GM21423 (cell line): Measurements from ENCODE around the gene NRSN1.
"Not testable (repeated sequence)": the region's sequence is repeated elsewhere in the genome, so short reads cannot be mapped to it uniquely, and the experiment has no call there.

Experiments used
- ATAC-seq: cut with Tn5 transposase; IDR thresholded peaks from one replicate; pipeline ENCODE4 v1.9.1; 2021; ENCODE audit warnings: mild to moderate bottlenecking, moderate library complexity; ENCODE audit not compliant: unreplicated experiment

Gene NRSN1

DNA sequence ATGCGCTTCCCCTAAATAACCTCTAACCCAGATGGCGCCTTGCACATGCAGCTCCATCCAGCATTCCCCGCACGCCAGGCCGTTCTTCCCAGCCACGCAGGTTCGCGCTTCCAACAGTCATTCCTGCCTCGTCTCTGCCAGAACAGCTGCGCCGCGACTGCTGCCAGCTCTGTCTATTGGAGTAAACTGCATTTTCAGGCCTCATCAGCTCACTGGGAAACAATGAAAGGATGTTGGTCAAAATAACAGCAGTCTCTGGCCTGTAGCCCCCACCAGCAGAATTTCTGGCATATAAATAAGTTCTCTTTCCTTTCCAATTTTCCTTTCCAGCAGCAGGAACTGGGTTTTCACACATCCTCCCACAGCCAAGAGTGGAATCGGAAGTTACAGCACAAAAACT is 14.6 kb downstream of the NRSN1 start:
- ATAC-seq, result no peak

DNA sequence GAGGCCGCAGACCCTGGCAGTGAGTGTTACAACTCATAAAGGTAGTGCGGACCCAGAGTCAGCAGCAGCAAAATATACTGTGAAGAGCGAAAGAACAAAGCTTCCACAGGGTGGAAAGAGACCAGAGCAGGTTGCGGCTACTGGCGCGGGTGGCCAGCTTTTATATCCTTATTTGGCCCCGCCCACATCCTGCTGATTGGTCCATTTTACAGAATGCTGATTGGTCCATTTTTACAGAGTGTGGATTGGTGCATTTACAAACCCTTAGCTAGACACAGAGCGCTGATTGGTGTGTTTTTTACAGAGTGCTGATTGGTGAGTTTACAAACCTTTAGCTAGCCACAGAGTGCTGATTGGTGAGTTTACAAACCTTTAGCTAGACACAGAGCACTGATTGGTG is 16.7 kb downstream of the NRSN1 start:
- ATAC-seq, result not testable (repeated sequence)

DNA sequence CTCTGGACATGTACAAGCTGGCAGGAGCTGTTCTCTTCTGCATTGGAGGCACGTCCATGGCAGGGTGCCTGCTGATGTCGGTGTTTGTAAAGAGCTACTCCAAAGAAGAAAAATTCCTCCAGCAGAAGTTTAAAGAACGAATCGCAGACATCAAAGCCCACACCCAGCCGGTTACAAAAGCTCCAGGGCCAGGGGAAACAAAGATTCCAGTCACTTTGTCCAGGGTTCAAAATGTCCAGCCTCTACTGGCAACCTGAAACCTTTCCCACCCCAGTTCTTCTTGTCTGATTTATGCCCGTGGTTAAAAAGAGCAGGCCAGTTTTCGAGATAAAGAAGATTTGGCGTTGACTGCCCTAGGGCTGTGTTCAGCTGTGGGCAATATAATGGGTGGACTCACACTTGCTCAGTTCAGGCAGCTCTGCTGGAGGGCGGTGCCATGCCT is 19.7 kb downstream of the NRSN1 start:
- no peak for ATAC-seq

DNA sequence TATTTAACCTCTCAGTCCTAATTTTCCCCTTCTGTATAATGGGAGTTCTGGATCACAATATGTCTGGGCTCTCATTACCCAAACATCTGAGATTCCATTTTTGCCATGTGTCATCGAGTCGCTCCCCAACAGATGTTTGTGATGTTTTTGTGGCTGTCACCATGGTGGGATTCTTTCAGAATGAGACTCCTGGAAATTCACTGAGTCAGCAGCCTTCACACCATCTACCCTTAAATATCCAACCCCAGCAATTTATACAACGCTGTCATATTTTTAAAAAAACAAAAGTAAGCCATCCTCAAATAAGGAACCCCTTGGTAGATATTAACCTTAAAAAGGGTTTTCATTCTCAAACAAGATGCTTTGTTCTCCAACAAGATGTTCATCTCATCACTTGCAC is 20.9 kb downstream of the NRSN1 start:
- ATAC-seq, result no peak

DNA sequence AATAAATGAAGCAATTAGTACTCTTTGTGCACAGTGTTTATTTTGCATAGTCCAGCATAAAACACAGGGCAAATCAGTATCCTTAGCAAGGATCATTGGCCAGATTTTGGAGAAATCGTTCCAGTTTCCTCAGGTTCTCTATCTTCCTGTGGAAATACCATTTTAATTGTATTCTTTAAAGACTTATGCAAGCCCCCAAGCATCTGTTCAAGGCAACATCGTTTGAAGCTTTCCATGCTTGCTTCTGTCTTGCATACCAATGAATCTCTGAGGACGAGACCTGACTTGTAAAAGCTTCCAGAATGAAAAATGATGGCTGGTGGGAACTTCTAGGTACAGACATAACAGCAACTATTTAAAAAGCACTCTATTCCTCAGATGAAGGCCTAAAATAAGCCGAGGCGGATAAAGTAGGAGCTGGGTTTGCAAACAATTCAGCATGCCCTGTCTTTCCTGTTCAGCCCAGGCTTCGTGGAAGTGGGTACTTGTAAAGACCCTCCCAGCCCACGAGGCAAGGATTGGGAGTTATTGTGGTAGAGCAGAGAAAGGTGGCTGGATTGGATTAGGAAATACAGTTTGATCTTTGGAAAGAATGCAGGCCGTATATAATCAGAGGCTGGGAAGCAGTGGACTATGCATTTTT is 21.6 kb downstream of the NRSN1 start:
- ATAC-seq, result no peak

DNA sequence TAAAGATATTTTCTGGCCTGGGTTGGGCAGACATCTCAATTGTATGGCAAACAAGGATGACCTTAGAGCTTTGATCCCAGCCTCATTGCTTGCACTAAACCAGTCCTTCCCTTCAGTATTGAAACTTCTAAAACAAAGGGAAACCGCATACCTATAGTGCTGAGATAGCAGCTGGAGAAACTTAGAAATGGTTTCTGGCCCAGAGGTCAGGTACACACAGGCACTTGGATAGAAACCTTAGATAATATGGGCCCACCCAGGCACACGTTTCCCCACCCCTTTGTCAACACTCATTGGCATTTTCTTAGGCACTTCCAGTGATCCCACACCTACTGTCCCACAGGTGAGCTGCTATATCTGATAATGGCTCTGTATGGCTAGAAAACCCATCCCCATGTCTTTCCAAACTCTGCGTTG is 22.1 kb downstream of the NRSN1 start:
- no peak for ATAC-seq

DNA sequence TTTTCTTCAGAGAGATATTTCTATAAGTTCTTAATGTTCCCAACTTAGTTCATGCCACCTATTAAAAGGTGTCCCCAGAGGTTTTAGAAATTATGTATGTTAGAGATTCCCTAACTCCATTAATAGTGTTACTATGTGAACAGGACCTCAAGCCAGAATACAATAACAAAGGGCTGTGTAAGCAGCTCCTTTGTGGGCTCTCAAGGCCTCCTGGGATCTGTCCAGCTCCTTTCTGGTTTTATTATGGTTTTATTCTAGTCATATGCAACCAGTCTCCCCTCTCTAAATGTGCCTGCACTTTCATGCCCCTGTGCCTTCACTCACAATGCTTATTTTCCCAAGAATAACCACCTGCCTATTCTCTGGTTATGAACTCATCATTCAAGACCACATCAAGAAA is 22.7 kb downstream of the NRSN1 start:
- ATAC-seq, result no peak

DNA sequence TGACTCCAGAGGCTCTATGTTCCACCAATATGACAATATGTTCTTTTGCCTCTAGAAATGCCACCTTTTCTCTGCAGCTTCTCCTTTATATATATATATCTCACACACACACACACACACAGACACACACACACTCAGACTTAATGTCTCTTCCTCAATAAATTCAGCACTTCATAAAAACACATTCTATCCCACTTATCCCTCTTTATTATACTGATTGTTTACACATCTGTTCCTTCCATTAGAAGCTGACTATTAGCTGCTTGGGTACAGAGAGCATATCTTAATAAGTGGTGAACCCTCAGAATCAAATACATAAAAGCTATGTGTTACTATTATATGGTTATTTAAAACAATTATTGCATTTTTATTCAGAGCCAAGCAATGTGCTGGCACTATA is 23.3 kb downstream of the NRSN1 start:
- no peak for ATAC-seq

DNA sequence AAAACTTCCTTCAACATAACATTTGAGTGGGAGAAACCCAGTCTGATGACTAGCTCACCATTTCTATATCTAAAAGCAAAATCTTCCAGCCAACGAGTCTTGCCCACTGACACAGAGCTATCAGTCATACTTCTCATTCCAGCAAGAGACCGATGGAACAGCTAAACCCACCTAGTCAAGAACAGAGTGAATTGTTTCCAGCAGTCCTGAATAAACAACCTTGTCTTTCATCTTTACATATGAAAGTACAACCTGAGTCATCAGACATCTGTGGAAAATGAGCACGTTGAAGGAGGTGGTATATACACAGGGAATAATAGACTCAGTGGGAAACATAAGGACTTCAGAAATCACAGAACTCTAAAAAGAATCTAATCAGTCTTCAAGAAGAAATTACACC is 23.8 kb downstream of the NRSN1 start:
- ATAC-seq, result no peak

DNA sequence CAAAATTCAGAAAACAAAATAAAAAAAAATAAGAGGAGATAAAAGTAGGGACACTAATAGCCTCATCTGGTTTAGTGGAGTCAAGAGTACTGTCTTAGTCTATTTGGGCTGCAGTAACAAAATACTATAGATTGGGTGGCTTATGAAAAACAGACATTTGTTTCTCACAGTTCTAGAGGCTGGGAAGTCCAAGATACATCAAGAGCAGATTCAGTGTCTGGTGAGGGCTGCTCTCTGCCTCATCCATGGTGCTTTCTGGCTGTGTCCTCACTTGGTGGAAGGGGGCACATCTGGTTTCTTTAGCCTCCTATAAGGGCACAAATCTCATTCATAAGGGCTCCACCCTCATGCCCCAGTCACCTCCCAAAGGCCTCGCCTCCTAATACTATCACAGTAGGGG is 26.0 kb downstream of the NRSN1 start:
- no peak for ATAC-seq

DNA sequence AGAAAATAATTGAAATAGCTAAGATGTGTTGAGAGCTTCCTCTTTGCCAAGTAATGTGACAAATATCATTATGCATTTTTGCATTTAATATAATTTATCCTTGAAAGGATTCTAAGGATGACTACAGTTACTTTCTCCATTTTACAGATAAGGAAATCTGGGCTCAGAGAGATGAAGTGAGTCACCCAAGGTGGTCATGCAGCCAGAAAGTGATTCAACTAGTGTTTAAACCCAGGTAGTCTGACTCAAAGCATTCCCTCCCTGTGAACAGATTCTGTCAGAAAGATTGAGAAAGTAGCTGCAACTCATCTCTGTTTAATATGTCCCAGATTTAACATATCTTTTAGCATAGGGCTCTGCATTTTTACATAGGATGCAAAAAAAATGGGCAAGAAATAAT is 28.1 kb downstream of the NRSN1 start:
- no peak for ATAC-seq

DNA sequence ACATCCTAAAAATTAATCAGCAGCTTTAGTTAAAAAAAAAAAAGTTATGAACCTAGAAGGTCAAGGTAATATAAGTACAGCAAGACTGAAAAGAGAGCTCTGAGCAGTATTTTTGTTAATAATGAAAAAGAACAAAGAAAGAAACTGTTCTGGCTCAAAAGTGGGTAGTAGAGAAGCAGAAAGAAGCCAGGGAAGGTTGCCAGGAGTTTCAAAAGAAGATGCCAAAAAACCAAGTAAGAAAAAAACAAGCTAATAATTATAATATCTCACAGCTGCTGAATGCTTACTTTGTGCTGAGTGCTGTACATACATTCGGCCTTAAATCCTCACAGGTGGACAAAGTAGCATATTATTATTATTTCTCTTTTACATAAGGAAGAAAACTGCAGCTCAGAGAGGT is 31.9 kb downstream of the NRSN1 start:
- ATAC-seq, result no peak

DNA sequence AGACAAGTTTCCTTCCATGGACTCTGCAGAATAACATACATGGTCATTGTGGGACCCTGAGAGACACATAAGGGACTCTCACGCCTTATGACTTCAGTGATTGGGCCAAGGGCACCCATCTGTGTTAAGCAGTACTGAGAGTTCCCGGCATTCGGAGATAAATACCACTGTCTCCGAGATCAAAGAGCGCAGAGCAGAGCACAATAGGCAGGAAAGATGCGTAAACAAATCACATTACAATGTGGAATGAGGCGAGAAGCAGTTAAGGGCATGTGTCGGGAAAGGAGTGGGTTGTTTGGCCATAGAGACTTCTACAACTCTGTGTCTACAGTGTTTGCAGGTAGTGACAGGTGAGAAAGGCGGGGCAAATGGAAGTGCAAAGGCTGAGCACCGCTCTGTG is 57.6 kb downstream of the NRSN1 start:
- no peak for ATAC-seq

DNA sequence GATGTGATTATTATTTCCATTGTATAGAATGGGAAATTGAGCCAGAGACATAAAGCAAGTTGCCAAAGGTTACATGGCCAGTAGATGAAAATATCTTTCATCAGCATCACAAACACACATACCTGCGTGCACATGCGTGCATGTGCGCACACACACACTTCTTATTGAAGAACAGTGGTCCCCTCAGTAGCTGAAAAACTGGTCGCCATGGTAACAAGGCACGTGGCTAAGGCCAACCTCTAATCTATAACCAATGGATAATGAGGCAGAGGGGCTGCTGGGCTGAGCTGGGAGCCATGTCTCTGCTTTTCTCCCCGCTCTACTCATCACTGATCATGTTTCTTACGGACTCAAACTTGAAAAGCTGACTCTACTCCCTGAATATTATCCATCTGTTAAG is 60.3 kb downstream of the NRSN1 start:
- ATAC-seq, result no peak

DNA sequence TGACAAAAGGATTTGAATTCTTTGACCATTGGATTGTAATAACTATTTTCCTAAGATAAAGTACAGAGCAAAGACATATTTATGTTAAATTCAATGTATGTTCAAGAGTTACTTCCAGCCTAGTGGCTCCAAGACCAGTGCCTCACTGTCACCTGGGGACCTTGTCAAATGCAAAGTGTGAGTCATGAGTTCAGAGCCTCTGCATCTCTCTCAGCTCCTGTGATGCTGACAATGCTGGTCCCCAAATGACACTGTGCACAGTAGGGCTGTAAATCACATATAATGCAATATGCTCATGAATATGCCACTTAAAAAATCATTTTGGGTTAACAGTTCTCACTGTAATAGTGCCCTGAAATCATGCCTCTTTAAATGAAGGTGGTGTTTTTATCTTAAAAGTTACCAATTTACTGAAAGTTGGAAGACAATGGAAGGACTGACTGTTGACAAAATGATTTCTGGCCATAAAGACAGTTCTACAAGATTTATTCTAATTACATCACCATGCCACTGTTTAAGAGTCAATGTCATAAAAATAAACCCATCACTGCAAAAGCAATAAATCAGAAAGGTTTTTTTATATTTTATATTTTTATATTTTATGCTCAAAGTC is 62.1 kb downstream of the NRSN1 start:
- ATAC-seq, result no peak

DNA sequence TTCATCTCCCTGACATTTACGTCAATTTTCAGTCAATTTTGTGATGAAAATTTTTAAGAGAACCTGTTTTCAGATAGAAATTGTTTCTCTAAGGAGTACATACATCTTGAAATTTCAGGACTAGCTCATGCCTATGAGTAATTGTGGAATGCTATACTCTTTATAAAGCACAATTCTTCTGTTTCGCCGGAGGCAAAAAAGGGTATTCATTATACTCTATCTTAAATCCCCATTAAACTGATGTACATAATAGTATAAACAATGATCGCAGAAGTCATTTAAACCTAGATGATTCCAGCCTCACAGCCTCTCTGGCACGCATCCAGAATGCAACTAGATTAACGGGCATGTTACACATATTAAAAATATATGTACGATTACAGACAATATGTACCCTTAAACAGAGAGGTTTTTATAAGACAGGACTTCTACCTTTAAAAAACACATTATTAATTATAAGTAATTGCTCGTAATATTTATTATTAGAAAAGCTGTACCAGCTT is 62.6 kb downstream of the NRSN1 start:
- no peak for ATAC-seq

DNA sequence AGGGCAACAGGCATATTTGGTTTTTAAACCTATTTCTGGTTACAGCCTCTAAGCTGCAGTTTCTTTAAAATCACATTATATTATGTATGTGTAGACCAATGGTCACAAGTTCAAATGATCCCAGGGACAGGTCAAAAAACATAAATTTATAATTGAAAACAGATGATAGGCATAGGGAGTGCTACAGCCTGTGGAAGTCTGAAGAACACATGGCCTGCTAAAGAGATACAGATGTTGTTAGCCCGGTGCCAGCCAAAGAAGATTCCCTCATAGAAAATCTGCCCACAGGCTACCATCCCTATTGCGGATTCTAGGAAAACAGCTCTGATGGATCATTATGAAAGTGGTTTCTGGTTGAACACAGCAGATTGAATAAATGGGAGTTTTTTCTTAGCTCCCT is 65.3 kb downstream of the NRSN1 start:
- ATAC-seq, result no peak

DNA sequence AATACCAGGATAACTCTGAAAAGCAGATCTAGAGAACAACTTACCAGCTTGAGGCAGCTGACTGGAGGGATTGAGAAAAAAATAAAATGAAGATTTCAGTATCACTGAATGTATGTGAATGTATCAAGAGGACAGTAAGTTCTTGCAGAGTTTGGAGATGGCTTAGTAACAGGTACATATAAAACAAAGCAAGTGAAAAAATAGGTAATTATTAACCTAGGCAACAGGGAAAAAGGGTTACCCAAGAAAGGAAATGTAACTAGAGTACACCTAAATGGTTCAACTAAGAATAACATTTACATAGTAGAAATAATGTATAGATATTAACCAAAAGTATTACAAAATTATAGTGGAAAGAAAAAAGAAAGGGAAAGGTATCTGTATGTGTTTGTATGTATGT is 67.3 kb downstream of the NRSN1 start:
- no peak for ATAC-seq

DNA sequence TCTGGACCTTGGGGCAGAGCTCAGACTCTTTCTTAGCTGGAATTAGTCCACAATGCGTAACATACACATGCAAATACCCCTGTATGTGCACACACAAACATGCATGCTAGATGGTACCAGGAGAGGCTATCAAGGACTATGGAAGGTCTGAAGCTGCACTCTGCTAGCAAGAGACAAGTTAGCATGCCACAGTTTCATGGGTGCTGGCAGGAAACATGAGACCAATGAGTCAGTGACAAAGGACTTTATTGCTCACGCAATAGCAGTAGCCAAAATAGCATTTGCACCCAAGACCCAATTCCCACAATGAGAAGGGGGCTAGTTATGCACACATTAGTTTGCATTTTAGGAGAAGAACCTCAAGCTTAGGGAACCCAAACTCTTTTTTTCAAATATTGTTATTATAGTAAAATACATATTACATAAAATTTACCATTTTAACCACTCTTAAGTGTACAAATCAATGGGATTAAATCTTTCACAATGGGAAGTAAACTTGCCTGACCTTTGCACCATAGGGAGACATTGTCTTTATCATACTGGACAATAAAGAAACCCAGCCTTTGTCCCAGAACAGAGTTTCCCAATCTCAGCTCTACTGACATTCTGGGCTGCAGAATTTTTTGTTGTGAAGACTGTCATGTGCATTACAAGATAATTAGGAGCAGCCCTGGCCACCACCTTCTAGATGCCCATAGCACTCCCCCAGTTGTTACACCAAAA is 69.1 kb downstream of the NRSN1 start:
- no peak for ATAC-seq

DNA sequence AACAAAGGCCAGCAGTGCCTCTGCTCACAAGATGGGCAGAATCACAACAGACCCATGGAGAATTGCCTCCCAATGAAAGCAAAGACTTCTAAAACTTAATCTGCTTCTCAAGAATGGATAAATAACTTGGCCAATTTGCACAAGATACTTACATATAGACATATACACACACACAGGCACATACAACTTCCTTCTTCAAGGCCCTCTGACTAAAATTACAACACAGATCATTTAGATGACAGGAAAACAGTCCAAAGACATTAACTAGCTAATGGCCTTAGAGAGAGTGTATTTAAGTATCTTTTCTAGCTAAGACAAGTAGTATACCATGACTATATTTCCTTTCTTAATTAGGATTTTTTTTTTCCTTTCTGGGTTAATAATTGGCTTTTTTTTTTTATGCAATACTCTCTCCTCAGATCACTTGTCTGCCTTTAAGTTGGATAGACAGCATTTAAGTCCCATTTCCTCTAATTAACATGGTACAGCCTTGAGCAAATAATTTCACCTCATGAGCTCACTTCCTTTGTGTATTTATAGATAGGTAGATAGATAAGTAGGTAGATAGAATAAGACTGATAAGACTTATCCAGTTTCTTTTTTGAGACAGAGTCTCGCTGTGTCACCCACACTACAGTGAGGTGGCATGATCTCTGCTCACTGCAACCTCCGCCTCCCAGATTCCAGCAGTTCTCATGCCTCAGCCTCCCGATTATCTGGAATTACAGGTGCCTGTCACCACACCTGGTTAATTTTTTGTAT is 70.0 kb downstream of the NRSN1 start:
- ATAC-seq, result no peak
